GM20431 (cell line): ENCODE data around the gene MUSK.
"Not testable (repeated sequence)": the region's sequence is repeated elsewhere in the genome, so short reads cannot be mapped to it uniquely, and the experiment has no call there.

ENCODE experiments used
- in situ Hi-C: fragments of 300-500 bp; cut with MseI, MboI; formaldehyde crosslinking; loops from one replicate; pipeline ENCODE4 v1.15.0; 2020; ENCODE audit warnings: low sequenced_read_pairs; ENCODE audit not compliant: unreplicated experiment

MUSK gene

DNA sequence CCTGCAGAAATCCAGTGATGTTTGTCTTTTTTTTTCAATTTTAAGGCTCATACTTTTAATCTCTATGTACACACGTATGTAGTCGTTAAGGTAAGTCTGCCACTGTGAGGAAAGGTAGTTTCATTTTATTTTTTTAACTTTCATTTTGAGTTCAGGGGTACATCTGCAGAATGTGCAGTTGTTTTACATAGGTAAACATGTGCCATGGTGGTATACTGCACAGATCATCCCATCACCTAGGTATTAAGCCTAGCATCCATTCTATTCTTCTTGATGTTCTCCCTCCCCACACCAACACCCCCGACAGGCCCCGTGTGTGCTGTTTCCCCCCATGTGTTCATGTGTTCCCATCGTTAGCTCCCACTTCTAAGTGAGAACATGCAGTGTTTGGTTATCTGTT is 19.7 kb downstream of the MUSK start:
- in situ Hi-C loops, result no loop called here

DNA sequence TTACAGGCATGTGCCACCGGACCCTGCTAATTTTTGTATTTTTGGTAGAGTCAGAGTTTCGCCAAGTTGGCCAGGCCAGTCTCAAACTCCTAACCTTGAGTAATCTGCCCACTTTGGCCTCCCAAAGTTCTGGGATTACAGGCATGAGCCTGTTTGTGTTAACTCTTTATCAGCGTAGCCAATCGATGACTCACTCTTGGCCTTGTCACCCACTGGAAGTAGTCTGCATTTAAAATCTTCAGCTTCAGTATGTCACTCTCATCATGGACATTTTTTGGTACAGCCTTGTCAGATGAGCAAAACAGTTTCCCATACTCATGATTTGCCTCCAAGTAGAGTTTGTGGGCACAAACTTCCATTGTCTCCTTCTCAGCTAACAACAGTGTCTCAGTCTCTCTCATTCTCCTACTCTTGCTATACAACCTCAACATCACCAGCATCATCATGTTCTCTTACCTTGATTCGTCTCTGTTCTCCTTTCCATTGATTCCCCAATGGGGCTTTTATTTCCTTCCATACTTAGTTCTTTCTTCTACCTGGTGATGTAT is 22.5 kb downstream of the MUSK start:
- in situ Hi-C loops, result no loop called here

DNA sequence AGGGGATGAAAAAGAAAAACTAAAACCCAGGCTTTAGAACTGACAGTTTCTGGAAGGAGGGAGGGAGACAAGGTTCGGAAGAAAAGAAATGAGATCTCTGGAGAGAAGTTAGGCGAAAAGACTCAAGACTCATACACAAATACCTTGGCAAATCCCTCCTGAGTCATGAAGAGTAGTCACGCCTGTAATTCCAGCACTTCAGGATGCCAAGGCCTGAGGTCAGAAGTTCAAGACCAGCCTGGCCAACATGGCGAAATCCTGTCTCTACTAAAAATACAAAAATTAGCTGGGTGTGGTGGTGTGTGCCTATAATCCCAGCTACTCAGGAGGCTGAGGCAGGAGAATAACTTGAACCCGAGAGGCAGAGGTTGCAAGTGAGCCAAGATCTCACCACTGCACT is 27.3 kb downstream of the MUSK start:
- in situ Hi-C loops, result not testable (repeated sequence)

DNA sequence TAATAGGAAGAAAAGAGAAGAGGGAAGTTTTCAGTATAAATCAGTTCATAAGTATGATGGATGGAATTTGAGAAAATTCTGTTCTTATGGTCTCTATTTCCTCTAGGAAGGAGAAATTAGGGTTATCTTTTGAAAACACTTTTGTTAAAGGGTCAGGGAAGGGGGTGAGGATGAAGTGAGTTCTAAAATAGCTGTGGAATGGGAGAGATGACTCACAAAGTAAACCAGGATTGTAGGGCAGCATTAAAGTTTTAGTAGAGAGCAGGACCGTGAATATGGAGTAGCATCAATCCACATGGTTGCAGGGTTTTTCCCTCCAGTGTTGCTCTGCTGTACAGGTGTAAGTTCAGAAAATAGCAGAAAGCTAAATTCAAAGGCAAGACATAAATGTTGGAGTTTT is 32.4 kb downstream of the MUSK start:
- in situ Hi-C loops, result no loop called here

DNA sequence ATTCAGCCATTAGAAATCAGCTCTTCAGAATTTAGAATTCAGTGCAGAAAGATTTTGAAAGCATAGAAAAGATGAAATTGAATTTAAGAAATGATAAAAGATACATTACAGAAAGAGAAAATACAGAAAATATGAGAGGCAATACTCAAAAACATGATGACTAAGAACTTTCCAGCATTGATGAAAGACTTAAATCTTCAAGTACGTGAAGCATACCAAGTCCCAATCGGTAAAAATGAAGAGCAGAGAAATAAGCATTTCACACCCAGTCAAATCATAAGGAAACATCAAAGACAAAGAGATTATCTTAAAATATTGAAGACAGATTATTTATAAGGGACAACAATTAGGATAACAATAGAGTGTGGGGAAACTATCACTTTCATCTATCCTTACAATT is 35.1 kb downstream of the MUSK start:
- in situ Hi-C loops, result no loop called here

DNA sequence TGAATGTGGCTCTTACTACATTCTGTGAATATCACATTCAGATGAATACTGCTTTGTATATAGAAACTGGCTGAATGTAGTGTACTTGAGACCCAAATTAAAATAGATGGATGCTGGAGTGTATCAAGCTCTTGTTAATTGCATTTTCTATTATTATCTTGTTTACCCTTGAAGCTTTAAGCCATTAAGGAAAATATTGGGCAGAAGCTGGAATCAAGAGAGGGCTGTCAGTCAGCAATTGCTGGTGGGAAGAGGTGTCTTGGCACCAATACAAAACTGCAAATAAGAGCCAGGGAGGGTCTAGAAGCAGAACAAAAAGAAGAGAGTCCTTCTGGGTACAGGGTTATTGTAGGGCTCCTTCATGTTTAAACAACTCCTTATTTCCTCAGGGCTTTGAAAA is 38.8 kb downstream of the MUSK start:
- in situ Hi-C loops, result no loop called here

DNA sequence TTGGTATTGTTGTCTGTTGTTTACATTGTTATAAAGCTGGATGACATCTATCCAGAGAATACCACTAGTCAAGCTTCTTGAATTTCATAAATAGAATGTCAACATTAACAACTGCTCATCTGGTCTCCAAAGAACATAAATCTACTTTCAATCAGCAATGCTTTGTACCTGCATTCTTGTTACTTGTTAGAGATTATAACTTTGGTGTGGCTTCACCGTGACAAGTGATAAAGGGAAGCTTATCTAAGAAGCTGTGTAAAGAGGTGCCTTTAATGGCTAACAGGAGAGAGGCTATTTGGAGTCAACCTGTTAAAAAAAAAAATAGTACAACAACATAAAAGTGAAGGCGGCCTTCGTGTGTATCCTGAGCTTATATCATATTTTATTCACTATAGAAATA is 41.8 kb downstream of the MUSK start:
- in situ Hi-C loops, result no loop called here

DNA sequence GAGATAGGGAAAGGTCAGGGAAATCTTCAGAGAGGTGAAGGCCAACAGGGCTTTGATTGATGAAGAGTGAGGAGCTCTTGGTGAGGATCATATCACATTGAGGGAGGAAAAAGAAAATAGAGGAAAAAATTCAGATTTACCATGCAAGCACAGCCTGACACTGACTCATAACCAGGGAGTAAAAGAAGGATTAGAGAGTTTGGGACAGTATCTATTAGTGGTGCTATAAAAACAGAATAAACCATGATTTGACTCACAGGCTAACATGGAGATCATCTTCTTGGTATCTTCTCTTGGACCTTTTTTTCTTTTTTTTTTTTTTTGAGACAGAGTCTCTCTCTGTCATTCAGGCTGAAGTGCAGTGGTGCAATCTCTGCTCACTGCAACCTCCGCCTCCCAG is 44.4 kb downstream of the MUSK start:
- in situ Hi-C loops, result no loop called here

DNA sequence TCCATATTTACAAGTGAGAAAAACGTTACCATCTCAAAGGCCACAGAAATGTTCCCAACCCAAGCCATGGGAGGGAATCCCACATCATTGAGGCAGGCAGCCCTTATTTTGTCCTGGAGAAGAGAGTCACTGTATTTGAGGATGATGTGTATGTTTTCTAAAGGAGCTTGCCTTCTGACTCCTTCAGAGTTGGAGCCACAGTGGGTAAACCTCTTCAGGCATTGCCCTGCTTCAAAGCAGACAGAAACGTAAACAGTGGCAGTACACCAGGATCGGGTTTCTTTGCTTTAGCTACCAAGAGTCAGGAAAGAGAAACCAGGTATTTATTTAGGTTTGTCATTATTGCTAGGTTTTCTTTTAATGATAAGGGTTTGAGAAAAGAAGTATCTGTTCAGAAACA is 45.7 kb downstream of the MUSK start:
- in situ Hi-C loops, result no loop called here

DNA sequence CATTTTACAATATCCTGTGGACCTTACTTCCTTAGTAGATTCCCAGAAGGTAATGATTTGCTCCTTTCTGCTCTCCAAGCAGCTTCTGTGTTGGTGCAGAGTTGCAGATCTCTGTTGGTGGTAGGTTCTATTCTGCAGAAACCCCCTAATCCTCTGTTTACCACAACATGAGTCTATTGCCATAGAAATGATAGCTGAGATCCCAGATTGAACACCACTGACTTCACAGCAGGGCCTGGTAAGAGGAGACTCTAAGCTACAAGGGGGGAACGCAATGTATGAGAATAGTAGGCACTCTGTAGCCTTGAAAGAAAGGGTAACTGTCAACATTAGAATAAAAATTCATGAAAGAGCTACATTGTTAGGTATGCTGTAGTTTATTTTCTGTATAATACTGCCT is 59.5 kb downstream of the MUSK start:
- in situ Hi-C loops, result no loop called here

DNA sequence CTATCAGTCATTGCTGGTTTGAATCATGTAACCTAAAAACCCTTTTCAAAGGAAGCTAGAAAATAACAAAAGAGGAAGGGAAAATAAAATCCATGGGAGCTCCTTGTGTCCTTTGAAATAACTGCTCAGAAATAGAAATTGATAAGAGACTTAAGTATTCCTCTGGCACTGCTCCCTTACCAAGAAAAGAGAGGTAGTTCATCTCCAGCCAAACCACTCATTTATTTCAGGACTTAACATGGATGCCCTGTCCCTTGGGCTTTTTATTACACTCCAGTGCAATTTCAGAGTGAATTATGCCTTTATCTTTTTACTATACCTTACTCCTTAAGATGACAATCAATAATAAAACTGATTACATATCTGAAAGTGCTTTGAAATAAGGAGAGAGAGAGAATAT is 61.0 kb downstream of the MUSK start:
- in situ Hi-C loops, result no loop called here

DNA sequence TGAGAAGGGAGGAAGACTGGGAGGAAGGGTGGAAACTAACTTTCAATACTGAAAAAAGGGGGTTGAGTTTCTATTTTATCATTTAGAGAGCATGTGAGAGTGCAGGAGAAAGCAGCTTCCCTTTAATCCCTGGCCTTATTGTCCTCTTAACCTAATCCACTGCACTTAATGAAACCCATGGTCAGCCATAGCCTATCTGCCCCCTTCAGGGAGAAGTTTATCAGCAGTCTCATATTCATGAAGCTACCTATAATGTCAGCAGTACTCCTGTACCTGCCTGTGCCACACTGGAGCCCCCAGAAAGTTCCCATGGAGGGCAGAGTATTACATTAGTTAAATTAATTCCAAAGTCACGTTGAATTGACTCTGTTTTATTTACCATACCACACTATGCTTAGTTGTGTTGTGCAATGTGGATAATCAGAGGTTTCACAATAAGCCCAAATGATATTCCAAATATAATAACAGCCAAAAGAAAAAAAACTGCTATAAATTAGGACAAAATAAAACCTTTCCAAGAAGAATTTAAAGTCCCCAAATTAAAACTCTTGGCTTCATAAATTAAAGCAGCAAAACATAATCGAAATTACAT is 62.9 kb downstream of the MUSK start:
- in situ Hi-C loops, result no loop called here

DNA sequence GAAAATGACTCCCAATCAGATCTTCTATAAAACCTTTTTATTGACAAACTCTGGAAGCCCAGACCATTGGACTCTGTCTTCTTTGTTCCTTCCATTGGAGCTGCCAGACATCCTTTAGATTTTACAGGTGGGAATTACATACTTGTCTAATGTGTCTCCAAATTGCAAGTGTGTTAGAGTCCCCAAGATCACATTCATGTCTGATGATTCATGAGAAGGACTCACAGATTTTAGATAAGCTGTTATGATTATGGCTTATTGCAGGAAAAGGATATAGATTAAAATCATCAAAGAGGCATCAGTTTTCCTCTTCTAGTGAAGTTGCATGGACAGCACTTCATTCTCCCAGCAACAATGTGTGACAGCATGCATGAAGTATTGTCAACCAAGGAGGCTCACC is 70.4 kb downstream of the MUSK start:
- in situ Hi-C loops, result no loop called here

DNA sequence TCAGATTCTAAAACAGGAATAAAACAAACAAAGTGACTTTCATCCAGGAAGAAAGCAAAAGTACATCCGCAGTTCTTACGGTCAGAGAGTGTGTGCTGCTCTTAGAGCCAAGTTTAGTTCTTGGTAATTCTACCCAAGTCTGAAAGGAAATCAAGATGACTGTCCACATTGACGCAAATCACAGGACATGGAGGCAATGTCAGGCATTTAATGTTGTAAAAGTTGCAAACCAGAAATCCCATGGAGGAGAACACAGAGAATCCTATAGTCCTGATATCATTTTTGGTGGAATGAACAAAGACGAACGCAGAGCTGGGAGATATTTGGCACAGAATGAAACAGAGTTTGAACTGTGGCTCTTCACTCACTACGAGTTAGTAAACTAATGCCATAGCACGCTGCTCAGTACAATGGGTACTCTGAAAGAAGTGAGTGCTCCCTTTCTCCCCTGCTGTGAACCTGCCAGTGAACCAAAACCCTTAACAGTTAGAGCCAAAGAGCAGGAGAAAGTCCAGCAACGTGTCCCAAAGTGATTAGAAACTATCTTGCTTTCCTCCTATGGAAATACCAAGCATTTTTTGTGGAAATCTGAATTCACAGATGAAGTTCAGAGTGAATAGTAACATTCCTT is 74.3 kb downstream of the MUSK start:
- in situ Hi-C loops, result no loop called here

DNA sequence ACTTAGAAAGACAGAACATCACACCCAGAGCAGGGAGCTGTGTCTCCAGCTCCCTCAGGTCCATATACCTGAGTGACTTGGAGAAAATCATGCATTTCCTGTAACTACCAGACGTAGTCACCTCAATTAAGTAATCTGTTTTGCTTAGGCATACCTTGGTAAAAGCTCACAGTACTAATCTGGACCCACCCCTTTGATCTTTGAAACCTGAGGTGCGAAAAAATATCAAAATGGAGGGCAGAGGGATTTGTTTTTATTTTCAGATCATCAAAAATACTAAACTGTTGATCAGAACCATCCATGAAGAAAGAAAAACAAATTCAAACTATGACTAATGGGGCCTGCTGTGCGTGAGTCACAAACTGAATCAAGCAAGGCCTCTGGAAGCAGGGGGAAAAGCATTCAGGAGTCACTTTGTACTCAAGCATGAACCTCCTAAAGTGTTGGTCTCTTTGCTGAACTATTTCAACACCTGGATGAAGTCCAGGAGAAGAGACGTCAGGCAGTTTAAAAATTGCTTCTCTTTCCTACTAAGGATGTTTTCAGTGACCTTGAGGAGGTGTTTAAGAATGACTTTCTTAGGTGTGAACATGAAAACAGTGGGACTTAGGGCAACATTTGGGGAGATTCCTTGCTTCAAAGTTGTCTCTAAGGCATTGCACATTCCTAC is 76.3 kb downstream of the MUSK start:
- in situ Hi-C loops, result no loop called here

DNA sequence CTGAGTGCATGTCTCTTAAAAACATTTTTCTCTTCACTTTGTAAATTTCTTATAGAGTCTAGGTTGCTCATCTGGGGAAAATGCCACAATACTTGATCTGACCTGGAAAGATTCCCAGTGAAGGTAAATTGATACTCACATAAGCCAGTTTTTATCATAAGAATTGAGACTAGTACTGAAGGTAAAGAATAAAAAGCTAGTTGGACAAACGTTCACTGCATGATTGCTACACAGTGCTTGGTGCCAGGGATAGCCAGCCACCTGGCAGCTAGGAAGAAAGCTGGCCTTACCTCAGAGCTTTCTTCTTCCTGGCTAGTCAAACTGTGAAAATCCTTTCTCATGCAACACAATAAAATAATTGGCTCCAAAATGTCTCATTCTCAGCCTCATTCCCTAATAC is 77.1 kb downstream of the MUSK start:
- in situ Hi-C loops, result no loop called here

DNA sequence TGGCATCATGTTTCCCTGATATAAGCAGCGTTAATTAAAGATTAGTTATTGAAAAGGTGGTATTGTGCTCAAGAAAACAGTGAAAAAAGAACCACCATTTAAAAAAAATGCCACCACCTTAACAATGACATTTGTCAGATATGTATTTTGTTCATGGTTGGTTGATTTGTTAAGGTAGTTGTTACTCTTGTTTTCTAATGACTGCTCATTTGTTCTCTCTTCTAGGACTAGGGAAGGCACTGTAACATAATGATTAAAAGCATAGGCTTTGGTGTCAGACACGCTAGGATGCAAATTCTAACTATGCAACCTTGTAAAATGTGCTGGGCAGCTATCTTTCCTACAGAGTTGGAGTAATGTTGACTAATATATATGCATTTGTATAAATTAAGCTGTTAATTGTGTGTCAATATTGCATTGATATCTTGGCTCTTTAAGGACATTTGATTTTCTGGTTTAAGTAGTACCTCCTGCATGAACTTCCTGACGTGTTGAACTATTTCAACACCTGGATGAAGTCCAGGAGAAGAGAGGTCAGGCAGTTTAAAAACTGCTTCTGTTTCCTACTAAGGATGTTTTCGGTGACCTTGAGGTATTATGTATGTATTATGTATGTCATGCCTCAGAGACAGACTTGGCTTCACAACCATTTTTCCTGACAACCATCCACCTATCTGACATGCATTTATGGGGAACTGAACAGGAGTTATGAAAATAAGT is 77.8 kb downstream of the MUSK start:
- in situ Hi-C loops, result no loop called here

DNA sequence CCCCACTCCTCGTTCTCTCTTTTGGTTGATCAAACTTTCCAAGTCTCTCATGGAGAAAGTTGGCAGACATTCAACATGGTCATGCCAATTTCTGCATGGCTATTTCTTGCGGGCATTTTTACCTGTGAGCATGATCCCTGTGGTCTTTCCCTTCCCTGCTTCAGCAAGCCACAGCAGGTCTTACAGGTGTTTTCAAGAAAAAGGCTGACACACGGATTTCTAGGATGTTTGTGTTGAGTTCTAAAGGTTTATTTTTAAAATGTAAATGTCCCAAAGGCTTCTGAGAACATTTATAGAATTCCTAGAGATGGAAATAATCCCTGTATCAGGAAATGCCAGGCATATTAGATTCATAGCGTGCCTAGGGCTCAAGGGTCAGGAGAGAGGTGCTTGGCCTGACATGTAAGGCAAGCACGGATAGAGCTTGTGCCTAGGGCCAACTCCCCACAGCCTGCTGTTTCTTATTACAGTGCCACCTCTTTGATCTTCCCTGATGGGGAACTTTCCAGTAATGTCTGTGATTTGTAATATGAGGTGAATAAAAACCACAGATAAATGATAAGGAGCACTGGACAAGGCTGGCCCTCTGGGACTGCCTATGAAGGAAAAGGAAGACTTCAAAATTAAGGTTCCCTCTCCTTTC is 79.8 kb downstream of the MUSK start:
- in situ Hi-C loops, result no loop called here

DNA sequence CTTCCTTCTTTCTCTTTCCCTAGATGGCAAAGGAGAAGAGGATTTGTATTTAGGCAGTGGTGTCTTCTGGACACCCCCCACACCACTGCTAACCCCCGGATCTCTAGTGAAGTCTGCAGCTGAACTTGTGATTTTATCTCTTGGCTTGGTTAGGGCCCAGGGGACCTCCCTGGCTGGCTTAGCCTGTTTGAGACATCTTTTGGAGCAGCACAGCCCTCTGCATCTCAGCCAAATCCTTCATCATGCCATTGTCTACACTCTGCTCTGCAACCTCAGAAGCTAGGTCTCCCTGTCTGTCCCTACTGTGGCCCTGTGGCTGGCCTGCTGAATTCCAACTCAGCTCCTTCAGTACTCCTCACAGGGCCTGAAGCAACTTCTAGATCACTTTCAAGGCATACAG is 81.7 kb downstream of the MUSK start:
- in situ Hi-C loops, result no loop called here

DNA sequence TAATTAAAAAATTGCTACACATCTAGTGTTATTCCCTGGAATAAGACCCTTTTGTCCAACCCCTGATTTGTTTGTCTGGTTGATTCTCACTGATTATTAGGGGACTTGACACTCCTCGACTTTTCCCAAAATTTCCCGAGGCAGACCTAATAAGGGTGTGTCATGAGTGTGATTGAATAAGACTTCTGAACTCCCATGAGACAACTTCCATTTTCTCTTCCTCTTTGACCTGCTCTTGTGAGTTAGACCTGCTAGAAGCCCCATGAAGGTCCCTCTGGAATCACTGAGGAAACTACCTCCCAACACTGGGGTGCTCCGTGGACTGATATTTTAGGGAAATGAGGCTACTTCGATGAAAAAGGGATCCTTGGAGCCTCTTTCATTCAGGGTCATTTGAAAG is 83.4 kb downstream of the MUSK start:
- in situ Hi-C loops, result no loop called here

DNA sequence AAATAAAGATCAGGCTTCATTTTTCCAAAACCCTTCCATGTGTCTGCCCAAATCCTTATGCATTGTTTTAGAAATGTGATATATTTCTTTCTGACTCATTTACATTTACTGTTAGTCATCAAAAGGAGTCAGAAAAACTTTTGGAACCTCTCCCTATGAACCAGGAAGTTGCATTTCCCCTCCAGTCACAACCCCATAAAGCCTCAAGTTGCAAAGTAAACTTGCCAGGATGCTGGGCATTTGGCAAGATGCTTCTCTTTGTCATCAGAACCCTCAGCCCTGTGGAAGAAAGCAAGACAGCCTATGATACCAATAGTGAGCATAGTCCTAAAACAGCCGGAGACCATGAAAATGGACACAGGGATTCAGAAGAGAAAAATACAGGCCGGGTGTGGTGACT is 84.2 kb downstream of the MUSK start:
- in situ Hi-C loops, result no loop called here
